Fibroblast of mammary gland (primary cell): Measurements from ENCODE around the gene CYP4F12.

Source experiments
- DNase-seq: peaks from one replicate; pipeline ENCODE4 v3.0.0-alpha.2; 2010; ENCODE audit warnings: low read depth
- H3K4me3 ChIP-seq: 2 replicates; pipeline ENCODE4 v1.5.1; 2011; ENCODE audit warnings: low read depth, mild to moderate bottlenecking, low read length, moderate library complexity; ENCODE audit not compliant: control insufficient read depth
- TF ChIP-seq, protein P1 (sequence below): conservative IDR thresholded peaks from 2 replicates; pipeline ENCODE4 v1.5.1; 2011; ENCODE audit warnings: low read depth, low read length, inconsistent platforms; ENCODE audit not compliant: control insufficient read depth, insufficient read depth

The CYP4F12 gene

DNA sequence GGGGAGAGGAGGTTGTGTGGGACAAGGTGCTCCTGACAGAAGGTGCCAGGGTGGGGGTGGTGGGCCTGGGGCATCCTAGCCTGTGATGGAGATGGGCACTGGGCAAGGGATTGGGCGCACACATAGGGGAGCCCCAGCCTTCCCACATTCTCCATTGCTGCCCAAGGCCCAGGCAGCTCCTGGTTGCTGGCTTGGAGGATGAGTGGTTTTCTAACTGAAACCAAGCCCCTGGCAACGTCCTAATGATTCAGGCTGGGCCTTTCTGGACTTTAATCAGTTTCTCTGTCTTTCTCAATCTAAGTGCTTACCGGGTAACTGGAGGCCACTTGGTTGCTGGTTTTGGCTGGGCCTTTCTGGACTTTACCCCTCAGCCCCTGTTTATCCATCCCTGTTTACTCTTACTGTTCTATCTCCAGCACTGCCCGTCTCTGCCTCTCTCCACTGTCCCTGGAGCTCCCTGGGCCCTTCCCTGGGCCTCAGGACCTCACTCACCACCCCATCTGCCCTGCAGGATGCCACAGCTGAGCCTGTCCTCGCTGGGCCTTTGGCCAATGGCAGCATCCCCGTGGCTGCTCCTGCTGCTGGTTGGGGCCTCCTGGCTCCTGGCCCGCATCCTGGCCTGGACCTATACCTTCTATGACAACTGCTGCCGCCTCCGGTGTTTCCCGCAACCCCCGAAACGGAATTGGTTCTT, 31.8 kb upstream of the CYP4F12 start:
- no peak overlapping the region for H3K4me3 ChIP-seq
- TF ChIP-seq, protein P1, sequence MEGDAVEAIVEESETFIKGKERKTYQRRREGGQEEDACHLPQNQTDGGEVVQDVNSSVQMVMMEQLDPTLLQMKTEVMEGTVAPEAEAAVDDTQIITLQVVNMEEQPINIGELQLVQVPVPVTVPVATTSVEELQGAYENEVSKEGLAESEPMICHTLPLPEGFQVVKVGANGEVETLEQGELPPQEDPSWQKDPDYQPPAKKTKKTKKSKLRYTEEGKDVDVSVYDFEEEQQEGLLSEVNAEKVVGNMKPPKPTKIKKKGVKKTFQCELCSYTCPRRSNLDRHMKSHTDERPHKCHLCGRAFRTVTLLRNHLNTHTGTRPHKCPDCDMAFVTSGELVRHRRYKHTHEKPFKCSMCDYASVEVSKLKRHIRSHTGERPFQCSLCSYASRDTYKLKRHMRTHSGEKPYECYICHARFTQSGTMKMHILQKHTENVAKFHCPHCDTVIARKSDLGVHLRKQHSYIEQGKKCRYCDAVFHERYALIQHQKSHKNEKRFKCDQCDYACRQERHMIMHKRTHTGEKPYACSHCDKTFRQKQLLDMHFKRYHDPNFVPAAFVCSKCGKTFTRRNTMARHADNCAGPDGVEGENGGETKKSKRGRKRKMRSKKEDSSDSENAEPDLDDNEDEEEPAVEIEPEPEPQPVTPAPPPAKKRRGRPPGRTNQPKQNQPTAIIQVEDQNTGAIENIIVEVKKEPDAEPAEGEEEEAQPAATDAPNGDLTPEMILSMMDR, result no peak
- DNase-seq, result no peak

- no peak for DNase-seq
- TF ChIP-seq, protein P1, result no peak
- no peak overlapping the region for H3K4me3 ChIP-seq
These were observed 30.9 kb upstream of the CYP4F12 start for GRCh38 chr19:15641901-15642491.

DNA sequence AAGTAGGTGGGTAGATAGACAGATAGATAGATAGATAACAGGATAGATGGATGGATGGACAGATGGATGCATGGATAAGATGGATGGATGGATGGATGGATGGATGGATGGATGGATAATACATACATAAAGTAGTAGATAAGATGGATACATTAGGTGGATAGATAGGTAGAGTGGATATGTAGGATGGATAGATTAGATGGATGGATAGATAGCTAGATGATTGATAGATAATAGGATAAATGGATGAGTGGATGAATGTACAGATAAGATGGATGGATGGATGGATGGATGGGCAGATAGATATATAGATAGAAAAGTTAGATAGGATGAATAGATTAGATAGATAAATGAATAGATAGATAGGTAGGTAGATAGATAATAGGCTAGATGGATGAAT, 30.1 kb upstream of the CYP4F12 start:
- no peak overlapping the region for H3K4me3 ChIP-seq
- no peak for DNase-seq
- TF ChIP-seq, protein P1, result no peak

DNA sequence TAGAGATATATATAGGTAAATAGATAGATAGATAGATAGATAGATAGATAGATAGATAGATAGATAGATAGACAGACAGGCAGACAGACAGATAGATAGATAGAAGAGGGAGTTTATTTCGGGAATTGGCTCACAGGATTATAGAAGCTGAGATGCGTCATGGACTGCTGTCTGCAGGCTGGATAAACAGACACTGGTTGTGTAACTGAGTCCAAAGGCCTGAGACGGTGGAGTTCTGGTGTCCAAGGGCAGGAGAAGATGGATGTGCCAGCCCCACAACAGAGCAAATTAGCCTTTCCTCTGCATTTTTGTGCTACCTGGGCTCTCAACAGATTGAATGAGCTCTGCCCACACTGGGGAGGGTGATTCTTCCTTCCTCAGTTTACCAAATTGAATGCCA, 29.5 kb upstream of the CYP4F12 start:
- DNase-seq, result no peak
- no peak overlapping the region for H3K4me3 ChIP-seq
- TF ChIP-seq, protein P1, result no peak

DNA sequence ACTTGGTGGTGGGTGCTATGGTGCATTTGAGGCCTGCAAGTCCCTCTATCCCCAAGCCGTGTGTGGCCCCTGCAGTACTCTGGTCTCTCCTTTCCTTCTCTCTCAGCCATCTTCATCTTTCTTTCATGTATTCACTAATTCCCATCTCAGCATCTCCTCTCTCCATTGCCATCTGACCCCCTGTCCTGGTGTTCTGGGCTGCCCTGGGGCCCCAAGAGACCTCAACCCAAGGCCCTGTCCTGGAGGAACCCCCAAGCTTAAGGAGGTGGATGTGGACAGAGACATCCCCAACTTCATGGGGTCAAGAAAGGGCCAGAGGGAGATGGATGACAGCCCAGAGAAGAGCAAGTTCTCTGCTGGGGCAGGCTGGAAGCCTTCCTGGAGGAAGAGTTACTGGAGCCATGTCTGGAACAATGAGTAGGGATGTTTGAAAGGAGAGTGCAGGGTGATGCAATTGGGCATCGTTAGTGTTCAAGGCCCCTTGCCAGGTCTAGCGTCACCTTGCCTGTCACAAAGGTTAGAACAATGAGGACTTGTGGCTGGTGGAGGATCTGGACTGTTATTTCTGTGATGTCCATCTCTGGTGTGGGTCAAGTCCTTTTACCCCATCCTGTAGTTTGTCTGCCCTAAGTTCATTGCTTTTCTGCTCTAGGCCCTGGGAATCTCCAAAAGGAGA, 28.7 kb upstream of the CYP4F12 start:
- no peak for DNase-seq
- TF ChIP-seq, protein P1, result no peak

DNA sequence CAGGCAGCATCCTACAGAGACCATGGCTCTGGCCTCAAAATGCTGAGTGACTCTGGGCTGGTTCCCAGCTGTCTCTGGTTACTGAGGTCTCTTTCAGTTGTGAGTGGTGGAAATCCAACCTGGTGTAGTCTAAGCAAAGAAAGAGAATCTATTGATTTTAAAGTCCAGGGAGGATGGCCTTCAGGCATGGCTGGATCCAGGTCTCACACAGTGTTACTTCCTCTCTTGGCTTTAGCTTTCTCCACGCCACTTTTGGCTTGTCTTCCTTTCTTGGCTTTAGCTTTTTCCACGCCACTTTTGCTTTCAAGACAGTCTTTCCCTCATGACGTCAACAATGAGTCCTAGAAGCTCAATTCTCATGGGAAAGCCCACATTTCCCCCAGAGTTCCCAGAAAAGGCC, 28.1 kb upstream of the CYP4F12 start:
- H3K4me3 ChIP-seq, result no peak overlapping the region
- TF ChIP-seq, protein P1, result no peak
- DNase-seq, result no peak

More for the DNA sequence above, 28.7 kb upstream of the CYP4F12 start:
- no peak overlapping the region for H3K4me3 ChIP-seq
